SH-SY5Y (cell line): ENCODE measurements around the gene SLC45A1.

Experiments used
- GATA2 ChIP-seq: IDR thresholded peaks from 2 replicates; pipeline ENCODE4 v1.6.1; 2011; ENCODE audit warnings: mild to moderate bottlenecking, low read depth, low read length
- GATA3 ChIP-seq: IDR thresholded peaks from 2 replicates; pipeline ENCODE4 v1.6.1; 2011; ENCODE audit warnings: low read depth, mild to moderate bottlenecking, low read length, moderate library complexity

DNA sequence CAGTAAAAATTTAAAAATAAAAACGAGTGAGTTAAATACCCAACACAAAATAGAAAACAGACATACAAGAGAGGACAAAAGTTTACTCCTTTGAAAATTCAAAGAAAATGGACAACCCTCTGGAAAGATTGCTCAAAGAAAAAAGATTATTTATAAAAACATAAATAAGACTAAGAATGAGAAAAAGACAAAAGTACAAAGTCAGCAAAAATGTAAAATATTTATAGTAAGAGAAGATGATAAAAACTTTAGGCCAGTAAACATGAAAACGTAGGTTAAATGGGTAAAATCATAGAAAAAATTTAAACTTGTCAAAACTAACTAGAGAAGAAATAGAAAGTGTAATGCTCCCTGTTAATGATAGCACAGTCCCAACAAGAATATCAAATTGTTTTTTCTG is 31.9 kb upstream of the SLC45A1 start:
- TF ChIP-seq GATA2 = no peak
- no peak for TF ChIP-seq GATA3
